HepG2 (cell line): ENCODE data around the gene EMC9. TPM values are rescaled to one million over a fixed set of nuclear protein-coding genes. Genes with fewer than 3 reads are reported as not detected.

Source experiments
- CSRNP1 ChIP-seq: sonication (generic); formaldehyde crosslinking; IDR thresholded peaks from 2 replicates; pipeline ENCODE4 v1.8.1; 2023; ENCODE audit warnings: mild to moderate bottlenecking, missing genetic modification reagents
- ELF1 ChIP-seq: sonication (generic); formaldehyde crosslinking; IDR thresholded peaks from 2 replicates; pipeline ENCODE4 v1.4.0; 2020; ENCODE audit warnings: missing genetic modification reagents
- FOXC1 ChIP-seq: sonication (generic); formaldehyde crosslinking; IDR thresholded peaks from 2 replicates; pipeline ENCODE4 v1.8.0; 2022; ENCODE audit warnings: mild to moderate bottlenecking, missing genetic modification reagents, borderline replicate concordance
- HDAC1 ChIP-seq: sonication (generic); formaldehyde crosslinking; IDR thresholded peaks from 2 replicates; pipeline ENCODE4 v1.5.1; 2020; ENCODE audit warnings: mild to moderate bottlenecking, missing genetic modification reagents
- NFE2 ChIP-seq: sonication (generic); formaldehyde crosslinking; IDR thresholded peaks from 2 replicates; pipeline ENCODE4 v1.4.0; 2020; ENCODE audit warnings: missing genetic modification reagents
- PAWR ChIP-seq: sonication (generic); formaldehyde crosslinking; IDR thresholded peaks from 2 replicates; pipeline ENCODE4 v1.4.0; 2020; ENCODE audit warnings: missing genetic modification reagents, mild to moderate bottlenecking, borderline replicate concordance
- PCBP2 ChIP-seq: fragments of 200-400 bp; formaldehyde crosslinking; optimal IDR thresholded peaks from 2 replicates; pipeline ENCODE3; 2018; ENCODE audit warnings: low read length, low read depth; ENCODE audit not compliant: poor library complexity, severe bottlenecking
- RBFOX2 ChIP-seq: fragments of 200-400 bp; formaldehyde crosslinking; IDR thresholded peaks from 2 replicates; pipeline ENCODE4 v1.6.1; 2017; ENCODE audit warnings: low read depth, mild to moderate bottlenecking, low read length
- SKIL ChIP-seq: sonication (generic); formaldehyde crosslinking; IDR thresholded peaks from 2 replicates; pipeline ENCODE4 v1.8.0; 2022; ENCODE audit warnings: missing genetic modification reagents, mild to moderate bottlenecking, moderate library complexity, borderline replicate concordance
- TRIM24 ChIP-seq: sonication (generic); formaldehyde crosslinking; IDR thresholded peaks from 2 replicates; pipeline ENCODE4 v1.8.0; 2022; ENCODE audit warnings: mild to moderate bottlenecking, missing genetic modification reagents
- ZBTB25 ChIP-seq: IDR thresholded peaks from 2 replicates; pipeline ENCODE4 v1.6.1; 2018; ENCODE audit warnings: missing genetic modification reagents
- ZC3H4 ChIP-seq: sonication (generic); formaldehyde crosslinking; IDR thresholded peaks from 2 replicates; pipeline ENCODE4 v1.4.0; 2020; ENCODE audit warnings: missing genetic modification reagents, borderline replicate concordance
- ZFP37 ChIP-seq: sonication (generic); formaldehyde crosslinking; IDR thresholded peaks from 2 replicates; pipeline ENCODE4 v1.4.0; 2020; ENCODE audit warnings: missing genetic modification reagents, borderline replicate concordance
- ZNF180 ChIP-seq: sonication (generic); formaldehyde crosslinking; IDR thresholded peaks from 2 replicates; pipeline ENCODE4 v1.4.0; 2020; ENCODE audit warnings: low read depth, missing genetic modification reagents, borderline replicate concordance
- ZNF367 ChIP-seq: sonication (generic); formaldehyde crosslinking; IDR thresholded peaks from 2 replicates; pipeline ENCODE4 v1.4.0; 2020; ENCODE audit warnings: missing genetic modification reagents, borderline replicate concordance
- ZNF407 ChIP-seq: sonication (generic); formaldehyde crosslinking; IDR thresholded peaks from one replicate; pipeline ENCODE4 v1.5.1; 2020; ENCODE audit warnings: mild to moderate bottlenecking, missing genetic modification reagents; ENCODE audit errors: not compliant biosample characterization
- ZZZ3 ChIP-seq: sonication (generic); formaldehyde crosslinking; IDR thresholded peaks from 2 replicates; pipeline ENCODE4 v1.4.0; 2020; ENCODE audit warnings: missing genetic modification reagents, mild to moderate bottlenecking, borderline replicate concordance
- polyA plus RNA-seq, 8 experiments: library from polyadenylated mRNA; depleted of rRNA in 3 of 8; stranded (reverse) in 7 of 8; unstranded in 1 of 8; fragments of >200 nt; fragmentation: Illumina TruSeq in 4 of 8; extraction: Trizol in 4 of 8; gene quantifications; 2 replicates each; pipeline versions ENCODE4 v1.2.1 to v1.2.3, GENCODE V29; 2011 to 2016; ENCODE audit warnings: low read depth in 4 of 8, missing spikeins in 1 of 8, mixed read lengths in 1 of 8; ENCODE audit not compliant: insufficient read depth in 1 of 8
- total RNA-seq, 5 experiments: library from RNA; depleted of rRNA; stranded (reverse); fragments of >200 nt; fragmentation: Illumina TruSeq; extraction: Trizol; gene quantifications; 2 replicates each; pipeline ENCODE4 v1.2.3, GENCODE V29; 2016; ENCODE audit warnings: low read depth in 1 of 5

The EMC9 gene
- total and polyA plus RNA-seq, 2 of the 13 experiments (the other 11 are each of a cell fraction or from before 2014, with no cell fraction given), result 60.5 to 78.7 TPM

- TF ChIP-seq HDAC1 (CRISPR knock-in tag), result no peak
- 0 out of 2 replicates have a peak, but pooled peaks have one; percentile 57 for TF ChIP-seq PAWR (CRISPR knock-in tag)
- TF ChIP-seq CSRNP1 (CRISPR knock-in tag), result no peak
- peak; percentile 28; the same call in 1 of the 2 replicates for TF ChIP-seq ZC3H4 (CRISPR knock-in tag)
- no peak for TF ChIP-seq ZFP37 (CRISPR knock-in tag)
- TF ChIP-seq PCBP2, result no peak
- no peak for TF ChIP-seq ZBTB25 (CRISPR knock-in tag)
- TF ChIP-seq ZNF407 (CRISPR knock-in tag), result no peak
- TF ChIP-seq ZNF180, result no peak
- 0 out of 2 replicates have a peak, but pooled peaks have one; percentile 22 for TF ChIP-seq FOXC1 (CRISPR knock-in tag)
- TF ChIP-seq RBFOX2, result no peak
- no peak for TF ChIP-seq ZNF367 (CRISPR knock-in tag)
- TF ChIP-seq SKIL (CRISPR knock-in tag), result no peak
- TF ChIP-seq ELF1, result no peak
- TF ChIP-seq ZZZ3 (CRISPR knock-in tag), result 0 out of 2 replicates have a peak, but pooled peaks have one; percentile 19
- no peak for TF ChIP-seq NFE2 (CRISPR knock-in tag)
- TF ChIP-seq TRIM24 (CRISPR knock-in tag), result no peak
These were observed 35.2 kb upstream of the EMC9 start (continued) for GRCh38 chr14:24176599-24176998.
